ENCODE measurements around the gene NUP93. TPM values are rescaled to one million over a fixed set of nuclear protein-coding genes. Genes with fewer than 3 reads are reported as not detected.

The NUP93 gene
- total RNA-seq, 1 donor from 2014 or later, result 60.2 TPM

DNA sequence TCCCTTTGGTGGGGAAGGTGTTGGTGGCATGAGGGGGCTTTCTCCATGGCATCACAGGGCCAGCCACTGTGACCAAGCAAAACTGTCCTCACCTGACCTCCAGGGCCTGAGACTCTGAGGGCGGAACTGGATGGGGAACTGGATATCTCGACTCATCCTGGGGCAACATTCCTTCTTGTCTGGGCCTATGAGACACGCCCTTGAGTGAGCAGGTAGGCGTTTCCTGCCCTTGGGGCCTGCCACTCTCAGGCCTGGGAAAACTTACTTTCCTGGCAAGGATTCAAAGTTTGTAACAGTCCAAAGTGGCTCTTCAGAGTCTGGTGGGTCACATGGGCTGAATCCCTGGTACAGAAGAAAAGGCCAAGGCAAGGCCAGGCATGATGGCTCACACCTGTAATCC lies 38.0 kb upstream of the NUP93 start:
- Histone ChIP-seq H3K4me3 (ENCODE audit: low read depth, low read length) (no peak overlapping the region), H3K27me3 (ENCODE audit: control insufficient read depth, insufficient read depth, low read length) (no peaks in the 10 kb centered on the region), H3K36me3 (ENCODE audit: control insufficient read depth, insufficient read depth, low read length) (no peaks in the 10 kb centered on the region)
- no peak for TF ChIP-seq CTCF (IDR thresholded peaks at IDR 0.05; ENCODE audit: insufficient read depth, low read length, poor library complexity, severe bottlenecking)
- DNase-seq (ENCODE audit: low read depth), result peak; percentile 69

GRCh38 chr16:56695246-56695645 lies 34.7 kb upstream of the NUP93 start:
- TF ChIP-seq CTCF (IDR thresholded peaks at IDR 0.05; ENCODE audit: insufficient read depth, low read length, poor library complexity, severe bottlenecking), result no peak
- H3K4me3 ChIP-seq (ENCODE audit: low read depth, low read length), result no peak overlapping the region
- H3K36me3 ChIP-seq (ENCODE audit: control insufficient read depth, insufficient read depth, low read length), result no peaks in the 10 kb centered on the region
- no peak for DNase-seq (ENCODE audit: low read depth)
- H3K27me3 ChIP-seq (ENCODE audit: control insufficient read depth, insufficient read depth, low read length), result no peaks in the 10 kb centered on the region

DNA sequence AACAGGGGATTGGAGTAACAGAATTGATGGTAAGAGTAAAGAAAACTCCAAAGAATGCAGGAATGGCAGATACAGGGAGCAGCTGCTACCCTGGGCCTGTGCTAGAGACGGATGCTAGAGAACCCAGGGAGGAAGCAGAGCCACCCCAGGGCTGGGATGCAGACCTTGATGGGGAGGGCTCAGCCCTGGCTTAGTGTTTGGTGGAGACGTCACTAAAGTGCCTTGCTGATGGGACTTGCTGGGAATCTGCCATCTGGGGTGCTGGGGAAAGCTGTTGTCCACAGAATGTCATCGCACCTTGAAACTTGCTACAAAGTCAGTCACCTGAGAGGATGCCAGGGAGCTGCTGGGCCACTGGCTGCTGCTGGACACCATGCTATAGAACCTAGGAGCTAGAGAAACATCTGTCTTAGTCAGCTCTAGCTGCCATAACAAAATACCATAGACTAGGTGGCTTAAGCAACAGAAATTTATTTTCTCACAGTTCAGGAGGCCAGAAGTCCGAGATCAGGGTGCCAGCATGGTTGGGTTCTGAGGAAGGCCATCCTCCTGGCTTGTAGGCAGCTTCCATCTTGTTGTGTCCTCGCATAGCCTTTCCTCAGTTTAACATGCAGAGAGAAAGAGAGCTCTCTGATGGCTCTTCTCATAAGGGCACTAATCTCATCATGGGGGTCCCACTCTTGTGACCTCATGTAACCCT lies 32.3 kb upstream of the NUP93 start:
- H3K4me3 ChIP-seq (ENCODE audit: low read depth, low read length), result no peak overlapping the region
- H3K27me3 ChIP-seq (ENCODE audit: control insufficient read depth, insufficient read depth, low read length), result no peaks in the 10 kb centered on the region
- H3K36me3 ChIP-seq (ENCODE audit: control insufficient read depth, insufficient read depth, low read length), result no peaks in the 10 kb centered on the region
- TF ChIP-seq CTCF (IDR thresholded peaks at IDR 0.05; ENCODE audit: insufficient read depth, low read length, poor library complexity, severe bottlenecking), result no peak
- no peak for DNase-seq (ENCODE audit: low read depth)

GRCh38 chr16:56700195-56700594 lies 29.7 kb upstream of the NUP93 start:
- TF ChIP-seq CTCF (IDR thresholded peaks at IDR 0.05; ENCODE audit: insufficient read depth, low read length, poor library complexity, severe bottlenecking), result no peak
- no peak for DNase-seq (ENCODE audit: low read depth)
- H3K27me3 ChIP-seq (ENCODE audit: control insufficient read depth, insufficient read depth, low read length), result no peaks in the 10 kb centered on the region
- no peaks in the 10 kb centered on the region for H3K36me3 ChIP-seq (ENCODE audit: control insufficient read depth, insufficient read depth, low read length)
- H3K4me3 ChIP-seq (ENCODE audit: low read depth, low read length), result no peak overlapping the region

DNA sequence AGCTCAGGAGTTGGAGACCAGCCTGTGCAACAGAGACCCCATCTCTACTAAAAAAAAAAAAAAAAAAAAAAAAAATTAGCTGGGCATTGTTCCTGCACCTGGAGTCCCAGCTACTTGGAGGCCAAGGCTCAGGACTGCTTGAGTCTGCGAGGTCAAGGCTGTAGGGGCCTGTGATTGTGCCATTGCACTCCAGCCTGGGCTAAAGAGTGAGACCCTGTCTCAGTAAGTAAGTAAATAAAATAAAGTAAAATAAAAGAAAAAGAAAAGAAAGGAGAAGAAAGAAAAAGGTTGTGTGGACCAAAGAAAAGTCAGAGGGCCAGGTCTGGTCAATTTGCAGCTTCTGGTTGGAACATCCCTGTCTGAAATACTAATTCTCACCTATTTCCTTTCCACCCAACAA lies 29.3 kb upstream of the NUP93 start:
- no peak for TF ChIP-seq CTCF (IDR thresholded peaks at IDR 0.05; ENCODE audit: insufficient read depth, low read length, poor library complexity, severe bottlenecking)
- Histone ChIP-seq H3K27me3 (ENCODE audit: control insufficient read depth, insufficient read depth, low read length) (no peaks in the 10 kb centered on the region), H3K4me3 (ENCODE audit: low read depth, low read length) (no peak overlapping the region), H3K36me3 (ENCODE audit: control insufficient read depth, insufficient read depth, low read length) (no peaks in the 10 kb centered on the region)
- no peak for DNase-seq (ENCODE audit: low read depth)

DNA sequence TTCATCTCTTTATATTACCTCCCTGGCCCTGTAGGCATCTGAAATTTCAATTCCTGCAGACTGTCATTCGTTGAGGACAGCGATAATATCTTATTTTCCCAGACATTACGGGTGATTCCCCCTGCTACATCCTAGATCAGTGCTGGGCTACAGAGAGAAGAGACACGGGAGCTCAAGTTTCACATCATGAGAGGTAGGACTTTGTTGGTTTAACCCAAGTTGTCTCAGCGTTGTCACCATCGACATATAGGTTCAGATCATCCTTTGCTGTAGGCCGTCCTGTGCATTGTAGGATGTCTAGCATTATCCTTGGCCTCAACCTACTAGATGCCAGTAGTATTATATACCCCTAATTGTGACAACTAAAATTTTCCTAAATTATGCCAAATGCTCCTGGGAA lies 28.4 kb upstream of the NUP93 start:
- Histone ChIP-seq H3K4me3 (ENCODE audit: low read depth, low read length) (no peak overlapping the region), H3K27me3 (ENCODE audit: control insufficient read depth, insufficient read depth, low read length) (no peaks in the 10 kb centered on the region), H3K36me3 (ENCODE audit: control insufficient read depth, insufficient read depth, low read length) (no peaks in the 10 kb centered on the region)
- TF ChIP-seq CTCF (IDR thresholded peaks at IDR 0.05; ENCODE audit: insufficient read depth, low read length, poor library complexity, severe bottlenecking), result no peak
- no peak for DNase-seq (ENCODE audit: low read depth)

Measured in kidney epithelial cell (primary cell).